Endothelial cell of coronary artery (primary cell): ENCODE measurements around the gene NOD2. TPM values are rescaled to one million over a fixed set of nuclear protein-coding genes. Genes with fewer than 3 reads are reported as not detected.

ENCODE experiments used
- total RNA-seq: library from RNA; depleted of rRNA; stranded (reverse); fragments of >200 nt; gene quantifications from 2 replicates; pipeline ENCODE4 v1.2.3, GENCODE V29; 2014

The NOD2 gene
- total RNA-seq, result 0.09 and 0.56 TPM in 2 replicates

DNA sequence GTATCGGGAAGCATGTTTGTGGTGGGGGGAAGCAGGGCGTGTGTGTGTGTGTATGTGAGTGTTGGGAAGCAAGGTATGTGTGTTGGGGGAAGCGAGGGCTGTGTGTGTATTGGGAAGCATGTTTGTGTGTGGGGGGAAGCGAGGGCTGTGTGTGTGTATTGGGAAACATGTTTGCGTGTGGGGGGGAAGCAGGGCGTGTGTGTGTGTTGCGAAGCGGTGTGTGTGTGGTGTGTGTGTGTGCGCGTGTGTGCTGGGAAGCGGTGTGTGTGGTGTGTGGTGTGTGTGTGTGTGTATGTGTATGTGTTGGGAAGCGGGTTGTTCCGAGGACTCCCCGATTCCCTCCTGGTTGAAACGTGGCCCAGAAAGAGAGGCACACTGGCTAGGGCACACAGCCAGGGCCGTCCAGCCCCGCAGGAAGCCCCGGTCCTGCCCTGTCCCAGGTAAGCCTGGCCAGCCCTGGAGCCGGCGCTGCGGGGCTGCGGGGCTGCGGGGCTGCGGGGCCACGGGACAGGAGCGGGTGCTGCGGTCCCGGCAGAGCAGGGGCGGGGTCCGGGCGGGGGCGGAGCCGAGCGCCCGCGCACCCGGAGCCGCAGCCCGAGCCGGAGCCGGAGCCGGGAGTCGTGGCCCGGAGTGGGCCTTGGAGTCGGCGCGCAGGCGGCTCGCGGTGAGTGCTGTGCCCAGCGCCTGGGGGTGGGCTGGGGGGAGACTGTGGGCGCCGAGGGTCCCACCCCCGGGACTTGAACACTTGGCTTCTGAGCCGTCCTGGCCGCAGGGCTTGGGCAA is at the start of gene NOD2:
NOD2 (plus strand) TSS at position 608 of the 783 bp plus-strand sequence. CDS start 5,890 bp downstream, outside the sequence.

DNA sequence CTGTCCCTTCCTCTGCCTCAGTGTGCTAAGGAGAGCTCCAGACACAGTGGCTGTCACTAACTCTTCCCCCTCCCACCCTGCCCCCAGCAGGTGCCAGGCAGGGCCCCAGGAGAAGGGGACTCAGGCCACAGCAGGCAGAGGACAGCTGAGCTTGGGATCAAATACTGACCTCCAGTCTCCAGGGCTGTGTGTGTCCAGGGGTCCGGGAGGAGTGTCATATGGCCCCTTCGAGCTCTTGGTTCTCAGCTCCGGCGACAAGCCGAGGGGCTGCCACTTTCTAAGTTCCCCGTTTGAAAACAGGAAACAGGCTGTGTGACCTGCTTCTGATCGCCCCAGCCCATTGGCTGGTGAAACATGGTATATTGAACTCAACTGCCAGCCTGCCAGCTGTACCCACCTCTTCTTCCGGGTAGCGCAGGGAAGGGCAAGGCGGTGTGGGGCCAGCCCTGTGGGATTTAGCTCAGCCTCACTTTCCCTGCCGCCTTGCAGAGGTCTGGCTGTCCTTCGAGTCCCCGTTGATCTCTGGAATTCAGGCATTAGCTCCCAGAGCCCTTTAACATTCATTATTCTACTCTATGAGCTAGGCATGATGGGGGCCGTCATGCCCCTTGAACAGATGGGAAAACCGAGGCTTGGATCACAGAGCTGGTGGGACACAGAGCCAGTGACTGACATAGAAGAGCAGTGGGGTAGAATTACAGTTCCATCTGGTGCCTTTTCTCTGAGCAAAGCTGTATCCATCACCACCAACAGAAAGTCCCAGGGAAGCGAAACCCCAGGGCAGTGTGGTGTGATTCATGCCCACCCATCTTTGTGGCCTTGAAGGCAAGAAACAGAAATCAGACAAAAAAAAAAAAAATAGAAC is 12.2 kb upstream of the NOD2 start, which contains the start of gene SNX20:
SNX20 (minus strand) TSS at position 292 of the 865 bp plus-strand sequence. CDS start 3,786 bp downstream, outside the sequence.

DNA sequence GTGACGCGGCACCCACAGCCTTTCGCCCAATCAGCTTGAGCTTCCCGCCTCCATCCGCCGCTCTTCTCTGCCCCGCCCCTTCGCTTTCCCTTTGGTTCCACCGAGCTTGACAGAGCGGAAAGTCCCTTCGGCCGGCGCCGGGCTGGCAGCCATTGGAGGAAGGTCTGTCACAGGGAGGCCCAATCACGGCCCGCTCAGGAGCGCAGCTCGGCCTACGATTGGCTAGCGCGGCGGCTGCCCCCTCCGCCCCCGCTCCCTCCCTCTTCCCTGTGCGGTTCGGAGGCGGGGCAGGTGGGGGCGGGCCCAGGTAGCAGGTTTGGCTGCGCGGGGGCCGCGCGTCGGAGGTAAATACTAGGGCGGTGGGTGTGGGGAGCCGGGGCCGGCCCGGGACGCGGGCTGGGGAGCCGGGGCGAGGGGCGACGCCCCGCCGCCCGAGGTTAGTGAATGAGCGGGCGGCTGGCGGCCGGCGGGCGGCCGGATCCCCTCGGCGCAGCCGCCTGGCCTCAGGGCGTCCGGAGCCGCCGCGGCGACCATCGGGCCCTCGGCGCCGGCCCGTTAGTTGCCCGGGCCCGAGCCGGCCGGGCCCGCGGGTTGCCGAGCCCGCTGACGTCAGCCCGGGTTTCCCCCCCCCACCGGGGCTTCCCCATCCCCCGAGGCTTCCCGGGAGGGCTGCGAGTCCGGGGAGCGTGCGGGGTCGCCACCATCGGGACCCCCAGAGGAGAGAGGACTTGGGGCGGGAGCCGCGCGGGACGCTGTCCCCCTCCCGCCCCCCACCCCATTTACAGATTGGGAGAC is 48.6 kb downstream of the NOD2 start, which contains the start of gene CYLD:
CYLD (plus strand) TSS at position 306 of the 795 bp plus-strand sequence. CDS start 7,613 bp downstream, outside the sequence.

Other genes with a start within 250 kb of the NOD2 start
- gene NKD1, start 145.2 kb upstream of the NOD2 start, total RNA-seq, result under 0.01 and 0.19 TPM in 2 replicates
- gene SNX20, start 12.3 kb upstream of the NOD2 start, total RNA-seq, result not detected in 2 replicates
- 22.9 and 30.2 TPM in 2 replicates for gene CYLD, start 48.5 kb downstream of the NOD2 start, total RNA-seq